GM13976 (cell line): ENCODE data around the gene VAV1.

ENCODE experiments used
- DNase-seq: peaks from one replicate; pipeline ENCODE4 v3.0.0; 2012; ENCODE audit warnings: low spot score
- in situ Hi-C: fragments of 300-500 bp; cut with MboI; formaldehyde crosslinking; loops from one replicate; pipeline ENCODE4 v1.12.0; 2022; ENCODE audit warnings: low sequenced_read_pairs, mixed read lengths, inconsistent platforms; ENCODE audit not compliant: unreplicated experiment
- TF ChIP-seq, protein P1 (sequence below): IDR thresholded peaks from 2 replicates; pipeline ENCODE4 v1.5.1; 2012; ENCODE audit warnings: borderline replicate concordance, mild to moderate bottlenecking; ENCODE audit not compliant: insufficient read depth; ENCODE audit errors: extremely low read depth, missing control alignments, control extremely low read depth

VAV1 gene

DNA sequence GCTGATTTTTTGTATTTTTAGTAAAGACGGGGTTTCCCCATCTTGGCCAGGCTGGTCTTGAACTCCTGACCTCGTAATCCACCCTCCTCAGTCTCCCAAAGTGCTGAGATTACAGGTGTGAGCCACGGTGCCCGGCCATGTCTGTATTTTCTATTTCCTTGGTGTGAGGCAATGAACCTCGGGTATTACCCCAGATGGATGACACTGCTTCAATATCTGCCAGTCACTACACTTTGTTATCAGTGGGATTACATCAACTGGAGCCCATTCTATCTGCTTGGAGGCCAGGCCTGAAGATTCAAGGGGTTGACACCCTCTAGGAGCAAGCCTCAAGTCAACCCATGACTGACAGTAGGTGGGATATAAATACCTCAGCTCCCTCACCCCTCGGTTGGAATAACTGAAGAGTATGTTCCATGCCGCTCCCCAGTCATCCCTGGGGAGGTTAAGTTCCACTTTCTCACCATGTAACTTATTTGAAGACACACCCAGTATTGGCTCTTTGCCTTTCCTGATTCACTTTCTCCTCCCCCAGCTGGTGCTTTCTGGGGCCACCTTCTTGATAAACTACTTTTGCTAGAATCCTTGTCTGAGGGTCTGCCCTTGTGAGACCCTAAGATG, 113.9 kb downstream of the VAV1 start:
- no peak for DNase-seq
- in situ Hi-C loops = no loop called here
- TF ChIP-seq, protein P1, sequence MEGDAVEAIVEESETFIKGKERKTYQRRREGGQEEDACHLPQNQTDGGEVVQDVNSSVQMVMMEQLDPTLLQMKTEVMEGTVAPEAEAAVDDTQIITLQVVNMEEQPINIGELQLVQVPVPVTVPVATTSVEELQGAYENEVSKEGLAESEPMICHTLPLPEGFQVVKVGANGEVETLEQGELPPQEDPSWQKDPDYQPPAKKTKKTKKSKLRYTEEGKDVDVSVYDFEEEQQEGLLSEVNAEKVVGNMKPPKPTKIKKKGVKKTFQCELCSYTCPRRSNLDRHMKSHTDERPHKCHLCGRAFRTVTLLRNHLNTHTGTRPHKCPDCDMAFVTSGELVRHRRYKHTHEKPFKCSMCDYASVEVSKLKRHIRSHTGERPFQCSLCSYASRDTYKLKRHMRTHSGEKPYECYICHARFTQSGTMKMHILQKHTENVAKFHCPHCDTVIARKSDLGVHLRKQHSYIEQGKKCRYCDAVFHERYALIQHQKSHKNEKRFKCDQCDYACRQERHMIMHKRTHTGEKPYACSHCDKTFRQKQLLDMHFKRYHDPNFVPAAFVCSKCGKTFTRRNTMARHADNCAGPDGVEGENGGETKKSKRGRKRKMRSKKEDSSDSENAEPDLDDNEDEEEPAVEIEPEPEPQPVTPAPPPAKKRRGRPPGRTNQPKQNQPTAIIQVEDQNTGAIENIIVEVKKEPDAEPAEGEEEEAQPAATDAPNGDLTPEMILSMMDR = no peak

DNA sequence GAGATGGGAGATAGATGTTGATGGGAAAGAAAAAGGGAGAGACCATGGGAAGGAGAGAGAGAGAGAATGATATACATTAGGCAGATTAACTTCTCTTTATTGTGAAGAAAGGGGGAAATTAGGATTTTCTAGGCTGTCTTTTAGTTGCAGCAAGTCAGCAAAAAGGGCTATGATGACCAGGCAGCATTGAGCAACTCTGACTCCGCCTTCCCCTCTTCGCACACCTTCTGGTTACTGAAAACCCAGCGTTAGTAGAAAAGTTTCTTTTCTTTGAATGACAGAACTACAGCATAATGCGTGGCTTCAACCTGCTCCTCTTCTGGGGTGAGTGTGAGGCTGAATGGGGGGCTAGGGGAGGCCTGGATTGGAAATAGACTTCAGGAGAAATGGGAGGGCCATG, 114.8 kb downstream of the VAV1 start, which contains the start of gene ADGRE1:
TSS of gene ADGRE1 (plus strand) at position 264 of the 400 bp plus-strand sequence. CDS start at position 294, 30 bp downstream.
- TF ChIP-seq, protein P1 = no peak
- in situ Hi-C loops = no loop called here
- no peak for DNase-seq

DNA sequence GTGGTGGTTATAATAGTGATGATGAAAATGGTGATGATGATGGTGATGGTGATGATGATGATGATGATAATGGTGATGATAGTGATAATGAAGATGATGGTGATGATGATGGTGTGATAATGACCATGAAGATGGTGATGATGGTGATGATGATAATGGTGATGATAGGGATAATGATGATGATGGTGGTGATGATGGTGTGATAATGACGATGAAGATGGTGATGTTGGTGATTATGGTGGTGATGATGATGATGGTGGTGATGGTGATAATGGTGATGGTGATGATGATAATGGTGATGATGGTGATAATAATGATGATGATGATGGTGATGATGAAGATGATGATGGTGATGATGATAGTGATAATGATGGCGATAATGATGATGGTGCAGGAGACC, 116.5 kb downstream of the VAV1 start:
- in situ Hi-C loops = no loop called here

DNA sequence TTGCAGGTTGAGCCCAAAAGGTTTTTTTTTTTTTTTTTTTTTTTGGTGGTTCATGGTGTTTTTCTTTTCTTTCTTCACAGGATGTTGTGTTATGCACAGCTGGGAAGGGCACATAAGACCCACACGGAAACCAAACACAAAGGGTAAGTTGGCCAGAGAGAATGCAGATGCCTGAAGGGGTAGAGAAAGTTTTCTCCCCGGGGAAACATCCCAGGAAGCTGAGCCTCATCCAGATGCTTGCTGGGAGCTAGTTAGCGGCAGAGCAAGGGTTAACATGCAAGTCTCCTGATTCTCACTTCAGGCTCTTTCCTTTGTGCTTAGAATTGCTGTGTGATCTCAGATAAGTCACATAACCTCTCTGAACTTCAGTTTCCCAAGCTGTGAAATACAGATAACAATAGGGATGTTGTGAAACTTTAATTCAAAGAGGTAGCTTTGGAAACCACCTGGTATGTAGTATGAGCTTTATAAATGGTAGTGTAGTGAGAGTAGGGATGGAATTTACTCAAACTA, 117.9 kb downstream of the VAV1 start:
- TF ChIP-seq, protein P1 = no peak
- in situ Hi-C loops = no loop called here
- no peak for DNase-seq

More for the DNA sequence above, 116.5 kb downstream of the VAV1 start:
- TF ChIP-seq, protein P1 = no peak
- no peak for DNase-seq

DNA sequence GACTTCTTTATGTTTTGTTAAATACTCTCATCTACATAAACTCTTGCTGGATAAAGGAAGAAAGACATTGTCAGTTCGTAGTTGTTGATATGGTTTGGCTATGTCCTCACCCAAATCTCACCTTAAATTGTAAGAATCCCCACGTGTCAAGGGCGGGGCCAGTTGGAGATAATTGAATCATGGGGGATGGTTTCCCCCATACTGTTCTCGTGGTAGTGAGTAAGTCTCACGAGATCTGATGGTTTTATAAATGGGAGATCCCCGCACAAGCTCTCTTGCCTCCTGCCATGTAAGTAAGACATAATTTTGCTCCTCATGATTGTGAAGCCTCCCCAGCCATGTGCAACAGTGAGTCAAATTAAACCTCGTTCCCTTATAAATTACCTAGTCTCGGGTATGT, 118.4 kb downstream of the VAV1 start:
- in situ Hi-C loops = no loop called here
- no peak for DNase-seq
- TF ChIP-seq, protein P1 = no peak

DNA sequence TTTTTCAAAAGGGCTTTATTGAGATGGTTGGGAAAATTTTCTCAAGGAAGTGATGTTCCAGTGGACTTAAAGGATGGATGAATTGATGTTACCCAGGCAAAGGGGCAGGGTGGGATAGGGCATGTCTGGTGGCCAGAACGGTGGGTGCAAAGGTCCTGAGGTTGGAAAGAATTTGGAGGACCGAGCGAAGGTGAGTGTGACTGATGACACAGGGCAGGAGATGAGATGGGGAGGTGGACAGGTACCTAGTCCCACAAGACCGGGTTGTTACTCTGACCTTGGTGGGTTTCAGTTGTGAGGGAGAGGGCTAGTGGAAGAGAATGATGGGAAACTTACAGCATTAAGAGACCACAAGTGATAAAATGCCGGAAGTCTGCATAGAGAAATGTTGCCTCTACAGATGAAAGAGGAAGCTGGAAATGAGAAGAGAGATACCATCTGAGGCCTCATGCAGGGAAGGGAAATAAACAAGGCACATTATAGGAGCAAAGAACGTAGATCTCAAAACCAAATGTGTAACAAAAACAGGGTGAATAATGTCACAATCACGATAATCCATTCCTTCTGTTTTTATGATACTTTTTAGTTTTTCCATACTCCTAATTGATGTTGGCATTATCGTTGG, 119.4 kb downstream of the VAV1 start:
- TF ChIP-seq, protein P1 = no peak
- in situ Hi-C loops = no loop called here
- DNase-seq = peak; percentile 30
